GM19455 (cell line): ENCODE data around the gene DEFB125.
"Not testable (repeated sequence)": the region's sequence is repeated elsewhere in the genome, so short reads cannot be mapped to it uniquely, and the experiment has no call there.

Source experiments
- ATAC-seq: cut with Tn5 transposase; IDR thresholded peaks from one replicate; pipeline ENCODE4 v1.9.1; 2021; ENCODE audit not compliant: unreplicated experiment

Gene DEFB125

GRCh38 chr20:87401-87800, at the start of gene DEFB125:
Gene DEFB125, plus strand, starts transcription at chr20:87672. Its CDS starts 38 bp downstream, at chr20:87710.
- no peak for ATAC-seq

- ATAC-seq, result no peak
Observed at GRCh38 chr20:60035-60918, 27.2 kb upstream of the DEFB125 start.

GRCh38 chr20:61230-61629, 26.2 kb upstream of the DEFB125 start:
- ATAC-seq, result no peak

GRCh38 chr20:61757-62156, 25.7 kb upstream of the DEFB125 start:
- ATAC-seq, result no peak

- ATAC-seq, result no peak
Observed at GRCh38 chr20:62487-62886, 25.0 kb upstream of the DEFB125 start.

- ATAC-seq, result no peak
Observed at GRCh38 chr20:64026-64603, 23.4 kb upstream of the DEFB125 start.

GRCh38 chr20:64766-65322, 22.6 kb upstream of the DEFB125 start:
- no peak for ATAC-seq

GRCh38 chr20:77231-77630, 10.2 kb upstream of the DEFB125 start:
- no peak for ATAC-seq

GRCh38 chr20:78338-78737, 9.1 kb upstream of the DEFB125 start:
- no peak for ATAC-seq

- ATAC-seq, result no peak
Observed at GRCh38 chr20:79565-79964, 7.9 kb upstream of the DEFB125 start.

GRCh38 chr20:90651-91050, 3.2 kb downstream of the DEFB125 start:
- ATAC-seq, result no peak

- no peak for ATAC-seq
Observed at GRCh38 chr20:93641-94040, 6.2 kb downstream of the DEFB125 start.

- ATAC-seq, result no peak
Observed at GRCh38 chr20:95215-95614, 7.7 kb downstream of the DEFB125 start.

- not testable (repeated sequence) for ATAC-seq
Observed at GRCh38 chr20:97691-98090, 10.2 kb downstream of the DEFB125 start.

- ATAC-seq, result no peak
Observed at GRCh38 chr20:101975-102374, 14.5 kb downstream of the DEFB125 start.

- no peak for ATAC-seq
Observed at GRCh38 chr20:103456-103855, 16.0 kb downstream of the DEFB125 start.

GRCh38 chr20:112396-112795, 24.9 kb downstream of the DEFB125 start:
- no peak for ATAC-seq

GRCh38 chr20:117518-117917, 30.0 kb downstream of the DEFB125 start:
- ATAC-seq, result no peak

GRCh38 chr20:129786-130323, 42.4 kb downstream of the DEFB125 start:
- ATAC-seq, result not testable (repeated sequence)

- no peak for ATAC-seq
Observed at GRCh38 chr20:137668-138490, 50.4 kb downstream of the DEFB125 start.

GRCh38 chr20:142290-142689, 54.8 kb downstream of the DEFB125 start, which contains the start of gene DEFB126:
Gene DEFB126, plus strand, starts transcription at chr20:142590. Its CDS starts 39 bp downstream, at chr20:142629.
- ATAC-seq, result no peak
